Measurements from ENCODE around the gene HGS. TPM values are rescaled to one million over a fixed set of nuclear protein-coding genes. Genes with fewer than 3 reads are reported as not detected.

The HGS gene
- total RNA-seq, 2 donors from 2014 or later: 102 to 167 TPM

GRCh38 chr17:81638683-81639082, 45.1 kb upstream of the HGS start:
- Histone ChIP-seq H3K27ac (no peak overlapping the region), H3K27me3 (replicated peaks; ENCODE audit: insufficient read depth) (no peaks in the 10 kb centered on the region), H3K36me3 (no peaks in the 10 kb centered on the region), H3K4me3 (no peak overlapping the region), H3K9me3 (no peaks in the 10 kb centered on the region), H3K4me1 (replicated peaks) (peaks cover 5% of the 10 kb centered on the region)
- no peak for DNase-seq (ENCODE audit: low spot score)
- WGBS: 86% methylated on average over 4 of the region's 4 CpGs
- intact Hi-C loops (cut with DNase I): no loop called here
- TF ChIP-seq CTCF (IDR thresholded peaks at IDR 0.05): no peak
- TF ChIP-seq POLR2AphosphoS5 (IDR thresholded peaks at IDR 0.05): no peak

- intact Hi-C loops (cut with DNase I): no loop called here
- Histone ChIP-seq H3K4me3 (no peak overlapping the region), H3K9me3 (no peaks in the 10 kb centered on the region), H3K27me3 (replicated peaks; ENCODE audit: insufficient read depth) (no peaks in the 10 kb centered on the region), H3K4me1 (replicated peaks) (peaks cover 5% of the 10 kb centered on the region), H3K27ac (no peak overlapping the region), H3K36me3 (no peaks in the 10 kb centered on the region)
- no peak for TF ChIP-seq POLR2AphosphoS5 (IDR thresholded peaks at IDR 0.05)
- no peak for TF ChIP-seq POLR2A (IDR thresholded peaks at IDR 0.05)
- TF ChIP-seq CTCF (IDR thresholded peaks at IDR 0.05): no peak
- DNase-seq (ENCODE audit: low spot score): no peak
- 94% methylated on average over 9 of the region's 9 CpGs for WGBS
Observed at GRCh38 chr17:81640011-81640410, 43.8 kb upstream of the HGS start.

- intact Hi-C loops (cut with DNase I): no loop called here
- H3K27ac ChIP-seq: no peak overlapping the region
- no peaks in the 10 kb centered on the region for H3K9me3 ChIP-seq
- H3K27me3 ChIP-seq (replicated peaks; ENCODE audit: insufficient read depth): no peaks in the 10 kb centered on the region
- H3K4me1 ChIP-seq (replicated peaks): no peaks in the 10 kb centered on the region
- H3K4me3 ChIP-seq: no peak overlapping the region
- DNase-seq (ENCODE audit: low spot score): no peak
- no peak for TF ChIP-seq POLR2AphosphoS5 (IDR thresholded peaks at IDR 0.05)
- TF ChIP-seq CTCF (IDR thresholded peaks at IDR 0.05): no peak
- no peak for TF ChIP-seq POLR2A (IDR thresholded peaks at IDR 0.05)
- H3K36me3 ChIP-seq: no peaks in the 10 kb centered on the region
- WGBS: 89% methylated on average over 17 of the region's 17 CpGs
Observed at GRCh38 chr17:81641825-81642489, 41.9 kb upstream of the HGS start.

- intact Hi-C loops (cut with DNase I): no loop called here
- Histone ChIP-seq H3K9me3 (no peaks in the 10 kb centered on the region), H3K4me1 (replicated peaks) (no peaks in the 10 kb centered on the region), H3K27ac (no peak overlapping the region), H3K27me3 (replicated peaks; ENCODE audit: insufficient read depth) (peaks cover 15% of the 10 kb centered on the region), H3K4me3 (no peak overlapping the region), H3K36me3 (no peaks in the 10 kb centered on the region)
- TF ChIP-seq POLR2A (IDR thresholded peaks at IDR 0.05): no peak
- TF ChIP-seq CTCF (IDR thresholded peaks at IDR 0.05): no peak
- no peak for TF ChIP-seq POLR2AphosphoS5 (IDR thresholded peaks at IDR 0.05)
- no peak for DNase-seq (ENCODE audit: low spot score)
- WGBS: 93% methylated on average over 15 of the region's 15 CpGs
Observed at GRCh38 chr17:81644496-81644895, 39.3 kb upstream of the HGS start.

Data from prostate gland (tissue), 2 donors.